HL-60 (cell line): ENCODE measurements around the gene USH2A.

Experiments
- GABPA ChIP-seq: IDR thresholded peaks from 2 replicates; pipeline ENCODE4 v1.6.1; 2012; ENCODE audit warnings: low read depth
- POLR2AphosphoS5 ChIP-seq: IDR thresholded peaks from 2 replicates; pipeline ENCODE4 v1.6.1; 2012; ENCODE audit warnings: low read depth
- TF ChIP-seq, protein P1 (sequence below): IDR thresholded peaks from one replicate; pipeline ENCODE4 v1.5.1; 2011; ENCODE audit warnings: low read length, control low read depth, inconsistent platforms; ENCODE audit not compliant: insufficient read depth
- TF ChIP-seq, protein P2 (sequence below): IDR thresholded peaks from 2 replicates; pipeline ENCODE4 v1.6.1; 2012; ENCODE audit warnings: low read depth; ENCODE audit not compliant: insufficient replicate concordance

DNA sequence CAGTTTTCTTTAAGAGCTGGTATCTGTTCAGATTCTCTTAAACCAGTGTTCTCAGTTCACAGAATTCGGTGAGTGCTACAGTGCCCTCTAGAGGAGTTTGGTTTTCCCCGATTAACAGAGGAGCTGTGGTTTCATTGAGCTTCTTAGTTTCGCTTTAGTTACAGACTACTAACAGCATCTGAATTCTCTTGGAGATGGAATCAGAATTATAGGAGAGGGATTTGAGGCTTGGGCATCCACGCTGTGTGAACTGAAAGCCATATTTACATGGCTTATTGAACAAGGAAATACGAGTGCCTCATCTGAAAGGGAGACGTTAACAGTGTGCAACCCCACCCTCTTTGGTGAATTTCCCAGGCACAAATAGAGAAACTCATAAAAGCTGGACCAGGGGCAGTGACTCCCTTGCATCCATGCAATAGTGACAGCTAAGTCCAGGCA is 202.0 kb downstream of the USH2A start:
- no peak for TF ChIP-seq POLR2AphosphoS5
- TF ChIP-seq, protein P1, sequence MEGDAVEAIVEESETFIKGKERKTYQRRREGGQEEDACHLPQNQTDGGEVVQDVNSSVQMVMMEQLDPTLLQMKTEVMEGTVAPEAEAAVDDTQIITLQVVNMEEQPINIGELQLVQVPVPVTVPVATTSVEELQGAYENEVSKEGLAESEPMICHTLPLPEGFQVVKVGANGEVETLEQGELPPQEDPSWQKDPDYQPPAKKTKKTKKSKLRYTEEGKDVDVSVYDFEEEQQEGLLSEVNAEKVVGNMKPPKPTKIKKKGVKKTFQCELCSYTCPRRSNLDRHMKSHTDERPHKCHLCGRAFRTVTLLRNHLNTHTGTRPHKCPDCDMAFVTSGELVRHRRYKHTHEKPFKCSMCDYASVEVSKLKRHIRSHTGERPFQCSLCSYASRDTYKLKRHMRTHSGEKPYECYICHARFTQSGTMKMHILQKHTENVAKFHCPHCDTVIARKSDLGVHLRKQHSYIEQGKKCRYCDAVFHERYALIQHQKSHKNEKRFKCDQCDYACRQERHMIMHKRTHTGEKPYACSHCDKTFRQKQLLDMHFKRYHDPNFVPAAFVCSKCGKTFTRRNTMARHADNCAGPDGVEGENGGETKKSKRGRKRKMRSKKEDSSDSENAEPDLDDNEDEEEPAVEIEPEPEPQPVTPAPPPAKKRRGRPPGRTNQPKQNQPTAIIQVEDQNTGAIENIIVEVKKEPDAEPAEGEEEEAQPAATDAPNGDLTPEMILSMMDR, result peak; percentile 51
- TF ChIP-seq, protein P2, sequence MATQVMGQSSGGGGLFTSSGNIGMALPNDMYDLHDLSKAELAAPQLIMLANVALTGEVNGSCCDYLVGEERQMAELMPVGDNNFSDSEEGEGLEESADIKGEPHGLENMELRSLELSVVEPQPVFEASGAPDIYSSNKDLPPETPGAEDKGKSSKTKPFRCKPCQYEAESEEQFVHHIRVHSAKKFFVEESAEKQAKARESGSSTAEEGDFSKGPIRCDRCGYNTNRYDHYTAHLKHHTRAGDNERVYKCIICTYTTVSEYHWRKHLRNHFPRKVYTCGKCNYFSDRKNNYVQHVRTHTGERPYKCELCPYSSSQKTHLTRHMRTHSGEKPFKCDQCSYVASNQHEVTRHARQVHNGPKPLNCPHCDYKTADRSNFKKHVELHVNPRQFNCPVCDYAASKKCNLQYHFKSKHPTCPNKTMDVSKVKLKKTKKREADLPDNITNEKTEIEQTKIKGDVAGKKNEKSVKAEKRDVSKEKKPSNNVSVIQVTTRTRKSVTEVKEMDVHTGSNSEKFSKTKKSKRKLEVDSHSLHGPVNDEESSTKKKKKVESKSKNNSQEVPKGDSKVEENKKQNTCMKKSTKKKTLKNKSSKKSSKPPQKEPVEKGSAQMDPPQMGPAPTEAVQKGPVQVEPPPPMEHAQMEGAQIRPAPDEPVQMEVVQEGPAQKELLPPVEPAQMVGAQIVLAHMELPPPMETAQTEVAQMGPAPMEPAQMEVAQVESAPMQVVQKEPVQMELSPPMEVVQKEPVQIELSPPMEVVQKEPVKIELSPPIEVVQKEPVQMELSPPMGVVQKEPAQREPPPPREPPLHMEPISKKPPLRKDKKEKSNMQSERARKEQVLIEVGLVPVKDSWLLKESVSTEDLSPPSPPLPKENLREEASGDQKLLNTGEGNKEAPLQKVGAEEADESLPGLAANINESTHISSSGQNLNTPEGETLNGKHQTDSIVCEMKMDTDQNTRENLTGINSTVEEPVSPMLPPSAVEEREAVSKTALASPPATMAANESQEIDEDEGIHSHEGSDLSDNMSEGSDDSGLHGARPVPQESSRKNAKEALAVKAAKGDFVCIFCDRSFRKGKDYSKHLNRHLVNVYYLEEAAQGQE, result no peak
- no peak for TF ChIP-seq GABPA
